GM12892 (cell line): ENCODE measurements around the gene EPHA8. TPM values are rescaled to one million over a fixed set of nuclear protein-coding genes. Genes with fewer than 3 reads are reported as not detected.

Experiments
- DNase-seq: peaks from one replicate; pipeline ENCODE4 v3.0.0; 2011; ENCODE audit not compliant: insufficient read length
- FAIRE-seq: peaks from 2 replicates; lab custom pipeline; 2011; peaks lifted over from hg19 to GRCh38; lab: Jason Lieb, UNC
- POLR2A ChIP-seq: IDR thresholded peaks from 2 replicates; pipeline ENCODE4 v1.6.1; 2011; ENCODE audit warnings: low read depth, low read length, control low read depth
- POLR2AphosphoS5 ChIP-seq: IDR thresholded peaks from 2 replicates; pipeline ENCODE4 v1.6.1; 2011; ENCODE audit warnings: low read depth, low read length, control low read depth
- TAF1 ChIP-seq: IDR thresholded peaks from 2 replicates; pipeline ENCODE4 v1.6.1; 2011; ENCODE audit warnings: low read depth, mild to moderate bottlenecking, control low read depth, low read length, borderline replicate concordance
- polyA plus RNA-seq: library from polyadenylated mRNA; unstranded; fragments of >200 nt; gene quantifications from one replicate; pipeline ENCODE4 v1.2.1, GENCODE V29; 2012; ENCODE audit warnings: missing spikeins, inconsistent platforms; ENCODE audit not compliant: missing spikeins

The EPHA8 gene
- polyA plus RNA-seq, result not detected

DNA sequence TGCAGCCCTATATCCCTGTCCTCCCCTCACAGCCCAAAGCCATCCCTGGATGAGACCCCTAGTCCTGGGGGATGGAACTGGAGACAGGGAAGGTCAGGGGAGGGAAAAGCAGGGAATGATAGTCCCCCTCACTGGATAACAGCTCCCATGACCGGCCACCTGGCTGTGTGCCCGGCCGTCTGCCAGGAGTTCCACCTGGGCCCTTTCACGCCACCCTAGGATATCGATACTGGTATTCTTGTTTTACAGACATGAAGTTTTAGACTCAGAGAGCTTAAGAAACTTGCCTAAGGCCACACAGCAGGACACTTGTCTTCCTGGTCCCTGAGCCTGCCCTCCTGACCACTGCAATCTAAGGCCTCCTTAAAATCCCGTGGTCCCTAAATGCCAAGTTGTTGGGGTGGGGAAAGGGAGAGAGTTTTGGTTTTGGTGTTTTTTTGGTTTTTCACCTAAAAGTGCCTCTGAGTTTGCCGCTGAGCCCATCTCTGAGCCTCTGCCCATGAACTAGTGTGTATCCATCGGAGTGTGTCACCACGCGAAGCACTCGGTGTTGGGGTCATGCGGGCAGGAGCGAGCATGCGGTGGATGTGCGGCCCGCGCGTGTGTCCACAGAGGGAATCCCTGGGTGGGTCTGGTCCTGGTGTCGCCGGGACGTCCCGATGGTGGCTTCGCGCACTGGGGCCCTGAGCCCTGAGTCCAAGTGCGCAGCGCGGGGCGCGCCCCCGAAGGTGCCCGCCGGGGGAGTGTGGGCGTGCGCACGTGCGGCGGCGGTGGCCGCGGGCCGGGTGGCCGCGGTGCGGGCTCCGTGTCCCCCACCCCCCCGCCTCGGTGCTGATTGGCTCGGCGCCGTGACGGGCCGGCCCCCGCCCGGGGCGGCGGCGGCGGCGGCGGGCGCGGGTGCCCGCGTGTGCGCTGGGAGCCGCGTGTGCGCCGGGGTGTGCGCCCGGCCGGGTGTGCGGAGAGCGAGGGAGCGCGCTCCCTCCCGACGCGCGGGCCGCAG lies at the start of gene EPHA8:
TSS of gene EPHA8 (plus strand) at position 906 of the 1,000 bp plus-strand sequence. CDS start 147 bp downstream, outside the sequence.
- TF ChIP-seq POLR2A (no peak), TAF1 (no peak), POLR2AphosphoS5 (no peak)
- no peak for DNase-seq
- FAIRE-seq, result no peak

DNA sequence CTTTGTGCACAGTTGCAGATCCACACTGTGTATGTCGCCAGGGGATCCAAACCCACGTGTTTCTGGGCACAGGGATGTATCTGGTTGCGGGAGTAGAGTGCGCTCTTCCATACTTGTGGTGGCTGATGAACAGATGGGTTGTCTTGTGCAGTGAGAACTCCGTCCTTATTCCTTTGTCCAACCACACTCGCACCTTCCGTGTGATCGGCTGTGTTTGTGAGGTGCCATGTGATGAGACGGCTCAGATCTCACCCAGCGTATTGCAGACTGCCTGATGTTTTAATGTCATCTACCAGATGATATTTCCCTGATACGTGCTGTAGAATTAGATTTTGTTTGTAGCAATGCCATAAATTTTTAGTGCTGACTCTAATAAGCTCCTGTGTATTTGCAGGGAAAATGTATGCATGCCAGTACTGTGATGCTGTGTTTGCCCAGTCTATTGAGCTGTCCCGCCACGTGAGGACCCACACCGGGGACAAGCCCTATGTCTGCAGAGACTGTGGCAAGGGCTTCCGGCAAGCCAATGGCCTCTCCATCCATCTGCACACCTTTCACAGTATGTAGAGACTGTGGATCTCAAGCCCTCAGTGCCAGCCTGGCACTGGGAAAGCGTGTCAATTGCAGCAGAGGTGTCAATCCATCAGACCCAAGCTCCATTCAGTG lies 46.2 kb upstream of the EPHA8 start:
- no peak for DNase-seq
- TF ChIP-seq POLR2A (no peak), TAF1 (no peak), POLR2AphosphoS5 (no peak)
- no peak for FAIRE-seq

DNA sequence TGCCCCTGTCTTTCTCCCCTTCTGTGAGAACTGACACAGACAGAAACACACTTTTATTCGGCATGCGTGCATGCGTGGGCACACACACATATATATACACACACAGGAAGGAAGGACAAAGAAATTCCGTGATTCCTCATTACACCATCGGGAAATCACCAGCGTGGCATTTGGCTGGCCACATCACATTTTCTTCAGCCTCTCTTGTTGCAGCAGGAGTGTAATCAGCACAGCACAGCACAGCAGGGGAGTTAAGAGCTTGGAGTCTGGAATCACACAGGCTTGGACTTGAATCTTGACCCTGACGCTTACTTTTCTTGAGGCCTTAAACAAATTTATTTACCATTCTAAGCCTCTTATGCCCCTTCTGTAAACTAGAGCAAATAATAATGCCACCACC lies 45.3 kb upstream of the EPHA8 start:
- FAIRE-seq (no peak), DNase-seq (no peak)
- TF ChIP-seq POLR2AphosphoS5 (no peak), TAF1 (no peak), POLR2A (no peak)

DNA sequence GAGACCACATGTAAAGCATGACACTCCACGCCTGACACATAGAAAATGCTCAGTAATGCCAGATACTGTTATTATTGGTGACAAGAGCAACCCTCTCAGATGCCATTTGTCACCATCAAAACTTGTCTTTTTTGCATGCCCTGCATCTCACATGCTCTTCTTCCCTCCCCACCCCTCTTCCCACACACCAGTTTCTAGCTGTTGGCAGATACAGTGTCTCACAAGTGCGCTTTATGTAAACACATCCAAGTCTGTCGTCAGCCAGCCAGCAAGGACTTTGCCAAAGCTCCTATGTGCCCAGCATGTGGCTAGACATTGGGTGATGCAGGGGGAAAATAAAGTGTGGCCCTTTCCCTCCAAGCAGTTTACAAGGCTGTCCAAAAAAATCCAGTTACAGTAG lies 44.9 kb upstream of the EPHA8 start:
- TF ChIP-seq TAF1 (no peak), POLR2AphosphoS5 (no peak), POLR2A (no peak)
- FAIRE-seq, result no peak
- no peak for DNase-seq

DNA sequence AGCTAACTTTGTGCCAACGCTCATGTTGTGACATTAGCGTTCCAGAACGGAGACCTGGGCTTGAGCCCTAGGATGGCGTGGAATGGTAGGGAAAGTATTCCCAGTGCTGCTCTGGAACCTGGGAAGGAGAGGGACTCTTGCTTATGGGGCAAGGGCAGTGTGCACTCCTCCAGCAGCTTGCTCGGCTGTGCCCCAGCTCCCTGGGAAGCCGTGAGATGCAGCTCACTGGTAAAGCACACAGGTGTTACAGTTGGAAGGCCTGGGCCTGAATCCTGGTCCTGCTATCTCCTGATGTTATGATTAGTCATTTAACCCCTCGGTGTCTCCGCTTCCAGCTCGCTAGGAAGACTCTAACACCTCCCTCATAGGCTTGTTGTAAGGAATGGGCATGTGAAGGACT lies 42.4 kb upstream of the EPHA8 start:
- TF ChIP-seq POLR2AphosphoS5 (no peak), POLR2A (no peak), TAF1 (no peak)
- no peak for DNase-seq
- FAIRE-seq, result no peak

DNA sequence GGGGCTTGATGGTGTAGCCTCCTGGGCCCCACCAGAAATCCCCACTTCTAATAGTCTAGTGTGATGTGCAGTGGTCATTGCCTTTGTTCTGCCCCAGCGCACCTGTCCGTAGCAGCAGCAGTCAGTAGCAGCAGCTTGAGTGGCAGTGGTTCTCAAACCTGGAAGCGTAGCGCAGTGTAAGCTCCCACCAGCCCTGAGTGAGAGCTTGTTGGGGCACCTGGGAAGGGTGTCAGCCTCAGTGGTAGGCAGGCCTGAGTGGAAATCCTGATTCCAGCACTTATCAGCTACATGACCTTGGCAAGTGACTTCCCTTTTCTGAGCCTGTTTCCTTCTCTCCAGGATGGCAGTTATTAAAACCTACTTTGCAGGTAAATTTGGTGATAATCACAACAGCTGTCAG lies 41.6 kb upstream of the EPHA8 start:
- no peak for FAIRE-seq
- DNase-seq, result no peak
- TF ChIP-seq POLR2AphosphoS5 (no peak), TAF1 (no peak), POLR2A (no peak)

DNA sequence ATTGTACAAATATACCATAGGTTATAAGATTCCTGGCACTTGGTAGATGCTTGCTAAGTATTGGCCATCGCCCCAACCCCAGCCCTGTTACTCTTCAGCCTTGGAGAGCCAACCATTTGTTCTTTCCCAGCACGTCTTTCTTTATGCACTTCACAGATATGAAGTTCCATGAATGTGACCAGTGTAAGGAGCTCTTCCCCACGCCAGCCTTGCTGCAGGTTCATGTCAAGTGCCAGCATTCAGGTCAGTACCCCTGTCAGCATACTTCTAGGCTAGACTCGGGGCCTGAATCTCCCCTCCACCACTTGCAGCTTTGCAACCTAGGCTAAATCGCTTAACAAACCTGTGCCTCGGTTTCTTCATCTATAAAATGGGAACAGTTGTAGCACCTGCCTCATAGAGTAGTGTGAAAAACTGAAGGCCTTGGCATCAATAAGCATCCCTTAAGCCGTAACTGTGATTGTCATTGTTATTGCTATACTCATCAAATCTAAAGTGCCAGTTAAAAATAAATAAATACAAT lies 41.0 kb upstream of the EPHA8 start:
- DNase-seq (no peak), FAIRE-seq (no peak)
- TF ChIP-seq POLR2A (no peak), TAF1 (no peak), POLR2AphosphoS5 (no peak)

DNA sequence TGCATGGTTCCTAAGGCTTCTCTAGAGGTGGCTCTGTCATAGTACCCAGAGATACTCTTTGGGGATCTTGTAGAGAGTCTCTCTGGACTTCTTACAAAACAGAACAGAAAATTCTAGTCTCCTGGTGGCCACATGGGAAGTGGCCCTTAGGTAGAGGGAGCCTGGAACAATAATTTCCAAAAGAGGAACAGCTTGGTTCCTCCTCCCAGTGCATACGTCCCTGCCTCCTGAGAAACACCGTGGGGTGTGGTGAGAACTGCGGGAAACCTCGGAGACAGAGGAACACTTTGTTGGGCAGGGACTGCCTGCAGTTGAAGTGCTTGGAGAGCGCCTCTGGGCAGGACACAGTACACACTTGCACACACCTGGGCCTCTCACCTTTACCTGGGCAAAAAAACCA lies 38.8 kb upstream of the EPHA8 start:
- TF ChIP-seq POLR2A, result no peak
- no peak for TF ChIP-seq POLR2AphosphoS5
- TF ChIP-seq TAF1, result no peak
- DNase-seq (no peak), FAIRE-seq (no peak)

DNA sequence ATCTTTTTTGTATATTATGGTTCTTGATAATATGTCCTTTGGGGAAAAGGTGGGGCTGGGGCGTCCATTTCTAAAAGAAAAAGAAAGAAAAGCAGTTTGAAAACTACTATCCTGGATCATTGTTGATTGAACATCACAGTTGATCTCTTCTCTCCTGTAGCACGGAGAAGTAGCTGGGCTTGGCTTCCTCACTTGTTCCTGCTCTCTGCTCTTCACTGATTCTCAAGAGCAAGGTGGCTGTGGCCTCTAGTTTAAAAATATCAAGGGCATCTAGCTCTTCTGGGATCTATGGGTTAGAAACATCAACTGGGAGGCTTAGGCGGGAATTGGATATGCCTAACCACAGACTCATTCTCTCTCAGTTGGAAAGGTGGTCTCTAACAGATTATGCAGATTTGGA lies 38.1 kb upstream of the EPHA8 start:
- FAIRE-seq (no peak), DNase-seq (no peak)
- TF ChIP-seq TAF1, result no peak
- TF ChIP-seq POLR2A, result no peak
- no peak for TF ChIP-seq POLR2AphosphoS5

DNA sequence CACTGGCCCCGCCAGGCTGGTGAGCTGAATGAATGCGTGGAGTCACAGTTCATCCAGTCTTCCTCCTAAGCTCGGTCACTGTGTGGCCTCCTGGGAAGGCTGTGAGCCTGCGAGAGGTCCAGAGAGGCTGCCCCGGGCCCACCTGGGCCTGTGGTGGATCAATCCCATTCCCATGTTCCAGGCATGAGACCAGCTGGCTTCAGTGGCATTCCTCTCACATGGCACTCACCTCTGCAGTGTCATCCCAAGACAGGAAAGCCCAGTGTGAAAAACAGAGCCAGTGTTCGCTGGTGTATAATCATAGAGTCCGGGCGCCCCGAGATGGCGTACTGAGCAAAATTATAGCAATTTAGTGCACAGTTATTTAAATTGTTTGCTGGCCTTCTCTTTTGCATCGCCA lies 37.6 kb upstream of the EPHA8 start:
- no peak for DNase-seq
- no peak for FAIRE-seq
- no peak for TF ChIP-seq TAF1
- TF ChIP-seq POLR2AphosphoS5, result no peak
- no peak for TF ChIP-seq POLR2A

DNA sequence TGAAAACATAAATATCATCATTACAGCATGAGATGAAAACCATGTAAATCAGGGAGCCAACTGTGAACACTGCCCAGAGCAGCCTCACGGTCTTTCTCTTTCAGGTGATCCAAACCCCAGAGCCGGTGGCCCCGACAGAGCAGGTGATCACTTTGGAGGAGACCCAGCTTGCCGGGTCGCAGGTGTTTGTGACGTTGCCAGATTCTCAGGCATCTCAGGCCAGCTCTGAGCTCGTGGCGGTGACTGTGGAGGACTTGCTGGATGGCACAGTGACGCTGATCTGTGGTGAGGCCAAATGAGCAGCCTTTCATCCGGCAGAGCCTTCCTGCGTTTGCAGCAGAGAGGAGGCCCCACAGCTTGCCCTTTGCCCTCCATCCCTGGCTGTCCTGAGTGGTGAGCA lies 37.2 kb upstream of the EPHA8 start:
- TF ChIP-seq POLR2A (no peak), TAF1 (no peak)
- DNase-seq (no peak), FAIRE-seq (no peak)

DNA sequence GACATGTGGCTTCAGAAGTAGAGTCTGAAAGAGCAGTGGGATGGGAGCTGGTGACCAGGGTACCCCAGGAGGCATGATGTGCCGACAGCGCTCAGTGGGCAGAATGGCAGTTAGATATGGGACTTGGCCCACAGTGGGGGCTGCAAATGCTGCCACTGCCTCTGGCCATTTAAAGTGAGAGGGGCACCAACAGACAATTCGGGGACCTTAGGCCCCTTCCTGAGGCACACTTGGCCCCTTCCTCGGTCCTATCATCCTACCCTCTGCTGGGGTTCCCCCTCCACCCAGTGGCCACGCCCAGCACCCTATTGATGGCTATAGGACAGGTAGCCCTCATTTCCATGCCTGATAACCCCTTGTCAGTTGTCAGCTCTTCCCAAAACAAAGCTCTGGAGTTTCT lies 36.6 kb upstream of the EPHA8 start:
- TF ChIP-seq POLR2AphosphoS5, result no peak
- no peak for TF ChIP-seq POLR2A
- TF ChIP-seq TAF1, result no peak
- DNase-seq (no peak), FAIRE-seq (no peak)
